Ramos (cell line): ENCODE measurements around the gene PPP6R1.

Source experiments
- in situ Hi-C: fragments of 300-500 bp; cut with MboI; formaldehyde crosslinking; loops from one replicate; pipeline ENCODE4 v1.14.3; 2022; ENCODE audit warnings: low sequenced_read_pairs; ENCODE audit not compliant: unreplicated experiment

PPP6R1 gene

GRCh38 chr19:55265723-55266386 is 7.0 kb upstream of the PPP6R1 start:
- in situ Hi-C loops = no loop called here

GRCh38 chr19:55265173-55265572 is 6.4 kb upstream of the PPP6R1 start:
- in situ Hi-C loops = no loop called here

DNA sequence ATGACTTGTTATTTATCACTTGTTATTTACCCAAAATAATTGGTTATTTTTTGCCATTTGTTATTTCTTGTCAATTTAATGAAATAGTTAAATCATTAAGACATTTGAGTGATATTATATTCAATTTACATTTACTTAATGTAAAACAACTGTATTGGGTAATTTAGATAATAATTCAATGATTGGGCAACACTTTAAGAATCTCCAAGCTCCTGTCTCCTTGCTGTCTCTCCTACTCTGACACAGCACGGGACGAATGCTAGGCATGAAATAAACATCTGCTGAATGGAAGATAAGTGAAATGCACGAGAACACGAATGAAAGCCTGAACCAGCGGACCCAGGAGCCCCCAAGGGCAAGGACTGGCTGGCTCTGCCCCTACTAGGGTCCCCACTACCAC is 5.7 kb upstream of the PPP6R1 start:
- in situ Hi-C loops = no loop called here

DNA sequence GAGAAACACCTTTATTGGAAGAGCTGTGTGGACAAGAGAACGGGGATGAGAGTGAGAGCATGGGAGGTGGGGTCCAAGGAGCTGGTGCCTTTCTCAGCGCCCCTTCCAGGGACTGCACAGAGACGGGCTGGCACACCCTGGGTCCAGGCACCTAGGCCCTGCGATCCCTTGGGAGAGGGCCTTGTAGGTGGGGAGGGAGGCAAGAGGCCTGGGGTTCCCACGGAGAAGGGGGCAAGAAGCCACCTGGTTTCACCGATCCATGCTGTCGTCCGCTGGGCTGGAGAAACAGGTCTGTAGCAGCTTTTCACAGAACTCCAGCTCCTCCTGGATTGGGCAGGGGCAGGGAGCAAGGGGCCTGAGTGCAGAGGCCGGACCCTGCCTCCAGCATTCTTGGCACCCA is 3.5 kb upstream of the PPP6R1 start:
- in situ Hi-C loops = no loop called here

GRCh38 chr19:55261671-55262126 is 2.9 kb upstream of the PPP6R1 start:
- in situ Hi-C loops = no loop called here

GRCh38 chr19:55259540-55260210 is 858 bp upstream of the PPP6R1 start:
- in situ Hi-C loops = no loop called here

DNA sequence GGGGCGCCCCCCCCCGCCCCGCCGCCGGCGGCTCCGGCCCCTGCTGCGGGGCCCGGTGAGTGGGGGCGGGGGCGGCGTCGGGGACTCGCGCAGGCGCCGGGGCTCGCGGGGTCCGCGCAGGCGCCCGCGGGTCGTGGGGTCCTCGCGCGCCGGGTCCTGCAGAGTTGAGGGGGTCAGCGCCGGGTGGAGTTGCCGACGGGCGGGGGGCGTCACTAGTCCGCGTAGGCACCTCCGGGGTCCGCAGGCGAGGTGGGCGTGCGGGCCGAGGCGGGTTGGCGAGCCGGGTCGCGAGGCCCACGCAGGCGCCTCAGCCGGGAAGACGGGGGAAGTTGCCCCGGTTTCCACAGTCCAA is 365 bp downstream of the PPP6R1 start:
- in situ Hi-C loops = no loop called here

DNA sequence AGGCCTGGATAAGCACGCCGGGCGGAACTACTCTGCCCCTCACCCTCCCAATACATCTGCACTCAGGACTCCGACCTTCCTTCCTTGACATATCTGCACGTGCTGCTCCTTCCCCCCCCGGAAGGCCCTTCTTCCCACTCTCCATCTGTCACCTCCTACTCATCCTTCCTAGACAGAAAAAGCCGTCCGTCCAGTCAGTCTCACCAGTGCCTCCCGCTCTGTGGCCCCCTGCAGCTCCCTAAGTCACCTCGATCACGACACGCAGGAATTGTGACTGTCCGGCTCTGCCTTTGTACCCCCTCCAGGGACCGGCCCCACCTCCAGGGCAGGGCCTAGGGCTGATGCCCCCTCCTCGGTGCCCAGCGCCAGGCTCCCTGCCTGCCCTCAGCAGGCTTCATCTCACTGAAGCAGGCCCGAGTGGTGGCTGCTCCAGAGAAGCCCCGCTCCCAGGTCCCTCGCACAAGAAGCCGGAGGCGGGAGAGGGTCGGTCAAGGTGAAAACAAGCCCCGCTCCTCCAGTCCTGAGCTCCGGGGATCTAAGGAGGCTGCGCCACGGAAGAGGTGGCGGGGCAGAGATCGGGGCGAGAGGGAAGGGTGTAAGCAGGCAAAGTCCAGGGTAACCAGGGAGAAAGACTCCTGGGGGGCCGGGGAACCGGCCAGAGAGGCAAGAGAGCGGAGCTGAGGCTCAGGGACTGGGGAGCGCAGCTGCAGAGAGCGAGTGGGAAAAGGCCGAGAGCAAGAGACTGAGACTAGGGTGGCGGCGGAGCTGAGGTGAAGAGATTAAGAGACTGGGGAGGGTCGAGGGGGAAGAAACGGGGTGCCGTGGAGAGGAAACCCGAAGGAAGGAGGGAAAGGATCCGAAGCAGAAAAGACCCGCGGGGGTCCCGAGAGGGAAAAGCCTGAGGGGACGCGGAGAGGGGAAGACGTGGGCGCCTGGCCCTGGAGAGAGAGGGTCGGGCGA is 1.1 kb downstream of the PPP6R1 start:
- in situ Hi-C loops = no loop called here

GRCh38 chr19:55256562-55257460 is 2.0 kb downstream of the PPP6R1 start:
- in situ Hi-C loops = no loop called here

- in situ Hi-C loops = no loop called here
Measured at GRCh38 chr19:55255618-55256423, 3.0 kb downstream of the PPP6R1 start.

- in situ Hi-C loops = no loop called here
Measured at GRCh38 chr19:55254625-55254977, 4.2 kb downstream of the PPP6R1 start.

GRCh38 chr19:55253842-55254624 is 4.8 kb downstream of the PPP6R1 start:
- in situ Hi-C loops = no loop called here

GRCh38 chr19:55252760-55253663 is 5.8 kb downstream of the PPP6R1 start:
- in situ Hi-C loops = no loop called here

GRCh38 chr19:55251341-55252081 is 7.3 kb downstream of the PPP6R1 start:
- in situ Hi-C loops = no loop called here

DNA sequence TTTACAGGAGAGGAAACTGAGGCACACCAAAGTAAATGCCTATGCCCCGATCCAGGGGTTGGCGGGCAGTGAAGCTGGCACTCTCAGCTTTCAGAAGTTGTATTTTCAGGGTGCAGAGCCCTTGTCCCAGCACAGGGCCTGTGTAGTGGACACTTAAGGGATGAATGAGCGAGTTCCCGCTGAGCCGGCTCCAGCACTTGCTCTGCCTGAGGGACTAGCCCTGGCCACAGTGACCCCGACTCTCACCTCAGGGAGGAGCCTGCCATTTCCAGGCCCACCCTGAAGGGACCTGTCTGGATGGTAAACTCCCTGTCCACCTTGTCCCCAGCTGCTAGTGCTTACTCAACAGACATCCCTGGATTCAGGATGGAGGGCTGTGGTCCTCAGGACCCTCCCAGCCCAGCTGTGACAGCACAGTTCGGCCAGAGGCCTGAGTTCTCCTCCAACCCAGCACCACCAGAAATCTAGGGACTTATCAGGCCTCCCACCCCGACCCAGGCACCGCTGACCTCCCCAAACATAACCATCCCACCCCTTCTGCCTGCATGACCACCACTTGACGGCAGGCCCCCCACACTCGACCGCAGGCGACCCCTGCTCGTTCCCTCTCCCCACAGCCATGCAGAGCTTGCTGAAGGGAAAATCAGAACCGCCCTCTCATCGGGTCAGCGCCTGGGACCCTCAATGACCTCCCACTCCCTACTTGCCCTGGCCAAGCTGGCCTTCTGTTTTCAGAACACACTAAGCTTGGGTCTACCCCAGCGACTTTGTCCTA is 8.4 kb downstream of the PPP6R1 start:
- in situ Hi-C loops = no loop called here

DNA sequence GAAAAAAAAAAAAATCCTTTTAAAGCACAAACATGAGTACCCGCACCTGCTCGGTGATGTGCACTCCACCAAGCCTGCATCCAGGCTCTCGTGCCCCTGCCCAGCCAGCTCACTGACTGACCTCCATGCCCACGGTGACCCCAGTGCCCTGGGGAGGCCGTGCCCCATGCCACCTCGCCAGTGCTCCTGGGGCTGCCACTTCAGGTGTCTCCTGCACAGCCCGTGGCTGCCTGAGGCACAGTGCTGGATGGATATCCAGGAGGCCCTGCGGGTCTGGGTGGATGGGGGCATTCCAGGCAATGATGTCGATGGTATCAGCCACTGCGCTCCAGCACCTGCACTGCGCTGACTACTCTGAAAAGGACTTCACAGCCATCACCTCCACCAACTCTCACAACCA is 9.0 kb downstream of the PPP6R1 start:
- in situ Hi-C loops = no loop called here
